Stimulated activated naive CD8-positive, alpha-beta T cell treated with anti-CD3 and anti-CD28 coated beads, Interleukin-15, Interleukin-2, amounts not matched to agents 100 ng/mL and 50 ng/mL, for 24 hours (primary cell): ENCODE measurements around the gene MOV10.
"Not testable (repeated sequence)": the region's sequence is repeated elsewhere in the genome, so short reads cannot be mapped to it uniquely, and the experiment has no call there.

Experiments used
- H3K27ac Mint-ChIP-seq: one replicate; pipeline ENCODE4 v1.8.0; 2021; ENCODE audit warnings: mild to moderate bottlenecking, mixed read lengths
- H3K27me3 Mint-ChIP-seq: one replicate; pipeline ENCODE4 v1.8.0; 2021; ENCODE audit warnings: mixed read lengths
- H3K36me3 Mint-ChIP-seq: one replicate; pipeline ENCODE4 v1.8.0; 2021; ENCODE audit warnings: low read depth, mixed read lengths
- H3K4me1 Mint-ChIP-seq: one replicate; pipeline ENCODE4 v1.8.0; 2021; ENCODE audit warnings: low read depth, mixed read lengths
- H3K4me3 Mint-ChIP-seq: one replicate; pipeline ENCODE4 v1.8.0; 2021; ENCODE audit warnings: mild to moderate bottlenecking, mixed read lengths
- H3K9me3 Mint-ChIP-seq: one replicate; pipeline ENCODE4 v1.8.0; 2021; ENCODE audit warnings: mixed read lengths

MOV10 gene

DNA sequence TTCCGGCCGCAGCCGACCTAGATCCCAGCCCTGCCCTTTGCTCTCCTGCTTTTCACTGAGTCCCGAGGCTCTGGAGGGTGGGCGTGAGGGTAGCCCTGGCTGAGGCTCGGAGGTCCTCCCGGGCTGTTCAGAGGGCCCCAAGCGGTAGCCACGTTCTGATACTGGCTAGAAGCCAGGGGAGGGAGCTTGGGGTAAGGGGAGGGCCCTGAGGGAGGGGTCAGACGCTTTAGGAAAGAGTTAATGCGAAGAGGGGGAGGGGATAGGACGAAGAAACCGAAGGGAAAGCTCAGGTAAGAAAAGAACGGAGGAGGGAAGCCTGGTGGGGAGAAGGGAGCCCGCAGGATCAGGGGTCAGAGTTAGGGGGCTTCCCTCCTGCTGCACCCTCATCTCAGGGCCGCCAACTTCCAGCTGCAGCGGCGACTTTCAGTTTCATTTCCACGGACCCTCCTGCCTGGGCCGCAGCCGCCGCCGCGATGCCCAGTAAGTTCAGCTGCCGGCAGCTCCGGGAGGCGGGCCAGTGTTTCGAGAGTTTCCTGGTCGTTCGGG lies at the start of gene MOV10:
TSS of gene MOV10 (plus strand) at position 220 of the 546 bp plus-strand sequence. CDS start at position 474, 254 bp downstream.
- H3K36me3 Mint-ChIP-seq: peaks cover 50% of the 10 kb centered on the region
- H3K4me3 Mint-ChIP-seq: peak within 1 kb of the TSS; percentile 90
- H3K4me1 Mint-ChIP-seq: peaks cover 48% of the 10 kb centered on the region

GRCh38 chr1:112625696-112626095 lies 48.8 kb upstream of the MOV10 start:
- Mint-ChIP-seq H3K4me1 (peaks cover 93% of the 10 kb centered on the region), H3K4me3 (peak overlapping the region; percentile 25), H3K9me3 (peaks cover 6% of the 10 kb centered on the region), H3K27ac (peak overlapping the region; percentile 53), H3K36me3 (peaks cover 75% of the 10 kb centered on the region), H3K27me3 (no peaks in the 10 kb centered on the region)

More for the DNA sequence above, at the start of gene MOV10:
- H3K27me3 Mint-ChIP-seq: no peaks in the 10 kb centered on the region
- no peaks in the 10 kb centered on the region for H3K9me3 Mint-ChIP-seq
- peak within 1 kb of the TSS; percentile 94 for H3K27ac Mint-ChIP-seq

DNA sequence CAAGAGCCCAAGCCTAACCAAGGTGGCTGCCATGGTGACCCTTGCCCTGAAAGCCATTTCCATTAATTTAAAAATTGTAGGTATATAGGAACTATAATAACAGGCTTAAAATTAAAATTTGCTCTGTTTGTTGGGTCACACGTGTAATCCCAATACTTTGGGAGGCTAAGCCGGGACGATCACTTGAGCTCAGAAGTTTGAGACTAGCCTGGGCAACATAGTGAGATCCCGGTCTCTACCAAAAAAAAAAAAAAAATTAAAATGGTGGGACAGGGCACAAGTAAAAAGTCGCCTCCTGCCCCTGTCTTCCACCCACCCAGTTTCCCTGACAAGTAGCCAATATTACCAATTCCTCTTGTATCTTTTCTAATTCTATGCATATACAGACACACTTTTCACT lies 48.3 kb upstream of the MOV10 start:
- peak overlapping the region; percentile 28 for H3K4me3 Mint-ChIP-seq
- H3K27ac Mint-ChIP-seq: peak overlapping the region; percentile 74
- peaks cover 93% of the 10 kb centered on the region for H3K4me1 Mint-ChIP-seq
- H3K27me3 Mint-ChIP-seq: no peaks in the 10 kb centered on the region
- H3K9me3 Mint-ChIP-seq: peaks cover 6% of the 10 kb centered on the region
- H3K36me3 Mint-ChIP-seq: peaks cover 76% of the 10 kb centered on the region

- H3K27me3 Mint-ChIP-seq: no peaks in the 10 kb centered on the region
- H3K4me1 Mint-ChIP-seq: peaks cover 96% of the 10 kb centered on the region
- no peak overlapping the region for H3K27ac Mint-ChIP-seq
- peak overlapping the region; percentile 28 for H3K4me3 Mint-ChIP-seq
- peaks cover 81% of the 10 kb centered on the region for H3K36me3 Mint-ChIP-seq
- peaks cover 6% of the 10 kb centered on the region for H3K9me3 Mint-ChIP-seq
Observed at GRCh38 chr1:112626887-112627286, 47.6 kb upstream of the MOV10 start.

DNA sequence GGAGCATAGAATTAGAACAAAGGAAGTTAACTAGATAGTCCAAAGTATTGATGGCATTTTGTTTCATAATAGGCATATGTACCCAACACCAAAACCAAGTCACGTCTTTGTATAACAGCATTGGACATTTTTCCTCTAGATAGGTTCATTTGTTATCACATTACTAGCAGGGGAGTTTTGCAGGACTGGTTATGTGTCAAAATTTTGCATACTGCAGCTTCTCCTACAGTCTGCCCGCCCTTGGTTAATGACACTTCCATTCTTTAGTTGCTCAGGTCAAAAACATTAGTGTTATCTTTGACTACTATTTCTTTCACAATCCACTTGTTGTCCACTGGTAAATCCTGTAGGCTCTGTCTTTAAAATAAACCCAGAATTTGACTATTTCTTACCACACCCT lies 45.9 kb upstream of the MOV10 start:
- peaks cover 94% of the 10 kb centered on the region for H3K4me1 Mint-ChIP-seq
- H3K9me3 Mint-ChIP-seq: peaks cover 6% of the 10 kb centered on the region
- no peaks in the 10 kb centered on the region for H3K27me3 Mint-ChIP-seq
- H3K27ac Mint-ChIP-seq: no peak overlapping the region
- peaks cover 81% of the 10 kb centered on the region for H3K36me3 Mint-ChIP-seq
- no peak overlapping the region for H3K4me3 Mint-ChIP-seq

DNA sequence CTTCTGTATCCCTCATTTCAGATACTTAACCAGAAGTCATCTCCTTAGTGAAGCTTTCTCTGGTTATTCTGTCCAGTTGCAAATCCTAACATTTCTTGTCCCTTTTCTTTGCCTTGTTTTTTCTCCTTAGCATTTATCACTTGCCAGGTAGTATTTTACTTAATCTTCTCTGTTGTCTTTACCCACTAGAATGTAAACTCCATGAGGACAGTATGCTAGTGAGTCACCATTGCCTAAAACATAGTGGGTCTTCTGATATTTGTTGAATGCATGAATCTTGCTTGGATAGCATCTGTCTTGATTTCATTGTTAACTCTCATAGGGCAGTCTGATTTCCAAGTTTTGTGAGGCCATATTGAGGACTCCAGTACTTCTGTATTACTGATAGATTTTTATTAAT lies 45.2 kb upstream of the MOV10 start:
- H3K36me3 Mint-ChIP-seq: peaks cover 85% of the 10 kb centered on the region
- H3K4me3 Mint-ChIP-seq: no peak overlapping the region
- peak overlapping the region; percentile 19 for H3K27ac Mint-ChIP-seq
- peaks cover 6% of the 10 kb centered on the region for H3K9me3 Mint-ChIP-seq
- no peaks in the 10 kb centered on the region for H3K27me3 Mint-ChIP-seq
- H3K4me1 Mint-ChIP-seq: peaks cover 94% of the 10 kb centered on the region

DNA sequence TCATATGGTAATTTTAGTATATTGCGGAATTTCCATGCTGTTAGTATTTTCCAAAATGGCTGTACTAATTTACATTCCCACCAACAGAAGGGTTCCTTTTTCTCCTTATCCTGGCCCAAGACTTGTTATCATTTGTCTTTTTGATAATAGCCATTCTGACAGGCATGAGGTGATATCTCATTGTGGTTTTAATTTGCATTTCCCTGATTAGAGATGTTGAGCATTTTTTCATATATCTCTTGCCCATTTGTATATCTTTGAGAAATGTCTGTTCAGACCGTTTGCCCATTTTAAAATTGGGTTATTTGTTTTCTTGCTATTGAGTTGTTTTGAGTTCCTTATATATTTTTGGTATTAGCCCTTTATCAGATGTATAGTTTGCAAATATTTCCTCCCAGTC lies 40.8 kb upstream of the MOV10 start:
- no peak overlapping the region for H3K4me3 Mint-ChIP-seq
- peaks cover 89% of the 10 kb centered on the region for H3K4me1 Mint-ChIP-seq
- H3K36me3 Mint-ChIP-seq: peaks cover 61% of the 10 kb centered on the region
- peaks cover 6% of the 10 kb centered on the region for H3K9me3 Mint-ChIP-seq
- peak overlapping the region; percentile 45 for H3K27ac Mint-ChIP-seq
- no peaks in the 10 kb centered on the region for H3K27me3 Mint-ChIP-seq

DNA sequence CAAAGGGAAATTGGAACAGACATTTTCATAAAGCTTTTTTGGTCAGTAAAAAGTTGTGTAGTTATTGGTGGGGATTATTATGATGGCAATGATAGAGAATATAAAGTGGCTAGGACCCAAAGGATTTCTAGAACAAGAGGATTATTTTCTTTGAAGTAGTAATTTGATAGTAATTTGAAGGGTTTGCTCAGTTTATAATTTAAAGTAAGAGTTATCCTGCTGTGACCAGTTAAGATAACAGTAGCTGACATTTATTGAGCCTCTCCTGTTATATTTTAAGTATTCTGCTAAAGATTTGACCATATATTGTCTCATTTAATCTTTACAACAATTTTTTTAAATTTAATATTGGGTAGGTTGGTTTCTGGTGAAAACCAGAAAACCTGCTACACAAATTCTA lies 40.1 kb upstream of the MOV10 start:
- peaks cover under 1% of the 10 kb centered on the region for H3K9me3 Mint-ChIP-seq
- H3K27ac Mint-ChIP-seq: no peak overlapping the region
- peaks cover 53% of the 10 kb centered on the region for H3K36me3 Mint-ChIP-seq
- no peak overlapping the region for H3K4me3 Mint-ChIP-seq
- H3K4me1 Mint-ChIP-seq: peaks cover 85% of the 10 kb centered on the region
- H3K27me3 Mint-ChIP-seq: no peaks in the 10 kb centered on the region

GRCh38 chr1:112636056-112636455 lies 38.4 kb upstream of the MOV10 start:
- peaks cover 42% of the 10 kb centered on the region for H3K36me3 Mint-ChIP-seq
- no peaks in the 10 kb centered on the region for H3K27me3 Mint-ChIP-seq
- peak overlapping the region; percentile 41 for H3K4me3 Mint-ChIP-seq
- H3K4me1 Mint-ChIP-seq: peaks cover 72% of the 10 kb centered on the region
- H3K27ac Mint-ChIP-seq: peak overlapping the region; percentile 70
- no peaks in the 10 kb centered on the region for H3K9me3 Mint-ChIP-seq

- Mint-ChIP-seq H3K36me3 (peaks cover 36% of the 10 kb centered on the region), H3K27me3 (no peaks in the 10 kb centered on the region), H3K4me1 (peaks cover 65% of the 10 kb centered on the region), H3K27ac (peak overlapping the region; percentile 49), H3K4me3 (no peak overlapping the region), H3K9me3 (no peaks in the 10 kb centered on the region)
Observed at GRCh38 chr1:112636597-112637253, 37.7 kb upstream of the MOV10 start.

GRCh38 chr1:112637254-112638109 lies 37.0 kb upstream of the MOV10 start:
- Mint-ChIP-seq H3K4me3 (no peak overlapping the region), H3K4me1 (peaks cover 64% of the 10 kb centered on the region), H3K9me3 (no peaks in the 10 kb centered on the region), H3K27ac (no peak overlapping the region), H3K27me3 (no peaks in the 10 kb centered on the region), H3K36me3 (peaks cover 36% of the 10 kb centered on the region)

DNA sequence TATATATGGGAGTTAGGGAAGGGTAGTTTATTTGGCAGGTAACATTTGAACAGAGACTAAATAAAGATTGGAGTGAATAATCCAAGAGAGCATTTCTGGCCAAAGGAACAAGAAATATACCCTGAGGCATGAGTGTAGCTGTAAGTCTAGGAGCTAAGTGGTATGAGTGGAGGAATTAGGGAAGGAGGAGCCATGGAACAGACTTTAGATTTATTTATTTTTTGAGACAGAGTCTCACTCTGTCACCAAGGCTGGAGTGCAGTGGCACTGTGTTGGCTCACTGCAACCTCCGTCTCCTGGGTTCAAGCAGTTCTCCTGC lies 36.4 kb upstream of the MOV10 start:
- H3K36me3 Mint-ChIP-seq: peaks cover 38% of the 10 kb centered on the region
- no peak overlapping the region for H3K27ac Mint-ChIP-seq
- H3K4me1 Mint-ChIP-seq: peaks cover 61% of the 10 kb centered on the region
- H3K4me3 Mint-ChIP-seq: no peak overlapping the region
- H3K27me3 Mint-ChIP-seq: no peaks in the 10 kb centered on the region
- H3K9me3 Mint-ChIP-seq: no peaks in the 10 kb centered on the region

- peaks cover 37% of the 10 kb centered on the region for H3K36me3 Mint-ChIP-seq
- H3K27me3 Mint-ChIP-seq, H3K9me3 Mint-ChIP-seq, H3K4me3 Mint-ChIP-seq, H3K27ac Mint-ChIP-seq: not testable (repeated sequence)
- H3K4me1 Mint-ChIP-seq: peaks cover 54% of the 10 kb centered on the region
Observed at GRCh38 chr1:112640437-112640836, 34.0 kb upstream of the MOV10 start.

GRCh38 chr1:112643080-112643479 lies 31.4 kb upstream of the MOV10 start:
- H3K27me3 Mint-ChIP-seq: no peaks in the 10 kb centered on the region
- peaks cover 51% of the 10 kb centered on the region for H3K36me3 Mint-ChIP-seq
- H3K9me3 Mint-ChIP-seq: no peaks in the 10 kb centered on the region
- H3K4me1 Mint-ChIP-seq: peaks cover 48% of the 10 kb centered on the region
- no peak overlapping the region for H3K27ac Mint-ChIP-seq
- H3K4me3 Mint-ChIP-seq: no peak overlapping the region

DNA sequence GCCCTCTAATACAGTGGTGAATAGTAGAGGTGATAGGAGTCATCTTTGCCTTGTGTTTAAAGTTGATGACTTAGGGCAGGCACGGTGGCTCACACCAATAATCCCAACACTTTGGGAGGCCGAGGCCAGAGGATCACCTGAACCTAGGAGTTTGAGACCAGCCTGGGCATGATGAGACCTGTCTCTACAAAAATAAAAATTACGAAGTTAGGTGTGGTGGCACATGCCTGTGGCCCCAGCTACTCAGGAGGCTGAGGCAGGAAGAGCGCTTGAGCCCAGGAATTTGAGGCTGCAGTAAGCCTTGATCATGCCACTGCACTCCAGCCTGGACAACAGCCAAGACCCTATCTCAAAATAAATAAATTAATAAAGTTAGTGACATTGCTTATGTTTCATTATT lies 28.2 kb upstream of the MOV10 start:
- Mint-ChIP-seq H3K27me3 (no peaks in the 10 kb centered on the region), H3K9me3 (no peaks in the 10 kb centered on the region), H3K27ac (no peak overlapping the region), H3K4me1 (peaks cover 45% of the 10 kb centered on the region), H3K36me3 (peaks cover 77% of the 10 kb centered on the region), H3K4me3 (no peak overlapping the region)
